Stimulated activated naive CD8-positive, alpha-beta T cell treated with anti-CD3 and anti-CD28 coated beads, Interleukin-15, Interleukin-2, amounts not matched to agents 100 ng/mL and 50 ng/mL, for 24 hours (primary cell): Measurements from ENCODE around the gene ZC3H18.

Experiments
- H3K27ac Mint-ChIP-seq: one replicate; pipeline ENCODE4 v1.8.0; 2021; ENCODE audit warnings: mild to moderate bottlenecking, mixed read lengths
- H3K27me3 Mint-ChIP-seq: one replicate; pipeline ENCODE4 v1.8.0; 2021; ENCODE audit warnings: mixed read lengths
- H3K36me3 Mint-ChIP-seq: one replicate; pipeline ENCODE4 v1.8.0; 2021; ENCODE audit warnings: low read depth, mixed read lengths
- H3K4me1 Mint-ChIP-seq: one replicate; pipeline ENCODE4 v1.8.0; 2021; ENCODE audit warnings: low read depth, mixed read lengths
- H3K4me3 Mint-ChIP-seq: one replicate; pipeline ENCODE4 v1.8.0; 2021; ENCODE audit warnings: mild to moderate bottlenecking, mixed read lengths
- H3K9me3 Mint-ChIP-seq: one replicate; pipeline ENCODE4 v1.8.0; 2021; ENCODE audit warnings: mixed read lengths

ZC3H18 gene

GRCh38 chr16:88529596-88529995, 40.6 kb upstream of the ZC3H18 start:
- H3K27me3 Mint-ChIP-seq, result no peaks in the 10 kb centered on the region
- H3K9me3 Mint-ChIP-seq, result no peaks in the 10 kb centered on the region
- H3K4me1 Mint-ChIP-seq, result peaks cover 3% of the 10 kb centered on the region
- peaks cover 5% of the 10 kb centered on the region for H3K36me3 Mint-ChIP-seq
- H3K4me3 Mint-ChIP-seq, result no peak overlapping the region
- no peak overlapping the region for H3K27ac Mint-ChIP-seq

DNA sequence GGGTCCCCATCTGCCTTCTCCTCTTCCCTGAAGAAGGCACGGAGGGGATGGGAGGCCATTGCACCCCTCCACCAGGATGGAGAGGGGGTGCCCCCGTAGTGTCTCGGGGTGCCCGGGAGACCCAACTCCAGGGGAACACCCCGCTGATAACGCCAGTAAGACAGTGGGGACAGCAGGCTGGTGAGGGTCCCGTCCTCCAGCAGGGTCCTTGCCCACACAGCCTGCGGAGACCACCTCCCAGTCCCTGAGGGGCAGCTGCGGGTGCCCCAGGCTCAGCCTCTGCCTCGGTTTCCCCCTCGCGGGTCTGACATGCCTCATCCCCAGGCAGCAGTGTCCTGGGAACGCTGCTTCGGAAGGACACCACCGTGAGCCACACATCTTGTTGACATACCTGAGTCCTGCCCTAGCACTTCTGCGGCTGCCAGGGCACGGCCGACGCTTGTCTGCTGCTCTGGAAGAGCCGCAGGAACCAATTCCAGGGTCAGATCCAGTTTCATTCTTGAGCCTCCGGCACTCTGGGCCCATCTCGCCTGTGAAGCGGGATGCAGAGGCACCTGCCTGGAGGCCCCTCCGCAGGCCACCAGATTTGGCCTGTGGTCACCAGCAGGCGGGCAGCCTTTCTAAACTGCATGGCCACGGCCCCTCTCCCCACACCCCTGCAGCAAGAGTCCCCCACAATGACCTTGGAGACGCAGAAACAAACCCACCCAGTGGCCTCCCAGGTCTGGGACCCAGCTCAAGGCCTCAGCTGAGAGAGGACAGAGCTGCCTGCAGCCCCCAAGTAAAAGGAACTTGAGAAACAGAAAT, 39.9 kb upstream of the ZC3H18 start:
- H3K27ac Mint-ChIP-seq, result no peak overlapping the region
- peaks cover 3% of the 10 kb centered on the region for H3K4me1 Mint-ChIP-seq
- no peaks in the 10 kb centered on the region for H3K27me3 Mint-ChIP-seq
- no peak overlapping the region for H3K4me3 Mint-ChIP-seq
- no peaks in the 10 kb centered on the region for H3K9me3 Mint-ChIP-seq
- peaks cover 5% of the 10 kb centered on the region for H3K36me3 Mint-ChIP-seq

DNA sequence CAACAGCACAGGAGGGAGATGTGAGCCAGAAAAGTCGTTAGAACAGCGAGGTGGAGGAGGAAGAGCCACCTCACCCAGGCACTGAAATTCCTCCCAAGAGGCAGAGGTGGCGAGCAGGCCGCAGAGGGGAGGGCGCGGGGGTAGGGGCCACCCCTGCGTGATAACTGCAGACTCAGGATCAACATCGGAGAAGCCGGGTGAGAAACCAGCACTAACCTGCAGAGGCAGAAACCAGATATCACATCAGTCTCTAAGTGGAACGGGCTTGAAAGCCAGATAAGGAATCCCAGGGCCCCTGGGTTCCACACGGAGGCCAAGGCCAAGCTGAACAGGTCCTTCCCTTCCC, 39.4 kb upstream of the ZC3H18 start:
- H3K27me3 Mint-ChIP-seq, result no peaks in the 10 kb centered on the region
- no peak overlapping the region for H3K4me3 Mint-ChIP-seq
- H3K9me3 Mint-ChIP-seq, result no peaks in the 10 kb centered on the region
- no peak overlapping the region for H3K27ac Mint-ChIP-seq
- H3K36me3 Mint-ChIP-seq, result peaks cover 5% of the 10 kb centered on the region
- H3K4me1 Mint-ChIP-seq, result peaks cover 6% of the 10 kb centered on the region

DNA sequence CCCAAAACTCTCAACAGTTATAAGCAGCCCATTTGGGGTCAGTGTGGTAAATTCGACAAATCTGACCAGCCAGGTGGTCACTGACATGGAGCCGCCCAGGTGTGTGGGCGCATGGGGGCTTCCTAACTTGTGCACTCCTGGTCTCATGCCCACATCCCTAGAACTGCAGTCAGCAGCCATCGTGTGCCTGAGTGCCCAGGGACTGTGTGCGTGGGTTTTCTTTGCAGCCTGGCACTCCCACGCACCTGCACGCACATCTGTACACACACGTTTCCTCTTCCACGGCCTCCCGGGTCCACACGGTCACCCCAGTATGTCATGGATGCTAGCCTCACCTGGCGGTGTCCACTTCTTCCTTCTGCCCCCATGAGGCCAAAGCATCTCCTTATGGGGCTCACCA, 38.9 kb upstream of the ZC3H18 start:
- Mint-ChIP-seq H3K27ac (no peak overlapping the region), H3K4me1 (peaks cover 9% of the 10 kb centered on the region), H3K27me3 (no peaks in the 10 kb centered on the region), H3K9me3 (no peaks in the 10 kb centered on the region), H3K4me3 (no peak overlapping the region), H3K36me3 (peaks cover 5% of the 10 kb centered on the region)

DNA sequence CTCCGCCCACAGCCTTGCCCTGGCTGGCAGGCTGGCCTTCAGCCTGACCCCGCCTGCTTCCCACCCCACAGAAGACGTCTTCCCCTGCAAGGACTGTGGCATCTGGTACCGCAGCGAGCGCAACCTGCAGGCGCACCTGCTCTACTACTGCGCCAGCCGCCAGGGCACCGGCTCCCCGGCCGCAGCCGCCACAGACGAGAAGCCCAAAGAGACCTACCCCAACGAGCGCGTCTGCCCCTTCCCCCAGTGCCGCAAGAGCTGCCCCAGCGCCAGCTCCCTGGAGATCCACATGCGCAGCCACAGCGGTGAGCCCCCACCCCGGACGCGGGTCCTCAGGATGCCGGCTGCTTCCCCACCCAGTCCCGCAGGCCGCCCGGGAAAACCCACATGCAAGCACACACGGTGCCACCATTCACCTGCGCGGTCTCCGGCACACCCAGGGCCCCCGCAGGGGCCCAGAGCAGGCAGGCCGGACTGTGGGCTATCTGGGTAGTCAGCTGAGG, 38.2 kb upstream of the ZC3H18 start:
- H3K36me3 Mint-ChIP-seq, result peaks cover 5% of the 10 kb centered on the region
- no peak overlapping the region for H3K4me3 Mint-ChIP-seq

GRCh38 chr16:88532434-88533241, 37.6 kb upstream of the ZC3H18 start:
- Mint-ChIP-seq H3K27ac (no peak overlapping the region), H3K9me3 (no peaks in the 10 kb centered on the region), H3K36me3 (peaks cover 5% of the 10 kb centered on the region), H3K27me3 (no peaks in the 10 kb centered on the region), H3K4me3 (no peak overlapping the region), H3K4me1 (peaks cover 9% of the 10 kb centered on the region)

More for the DNA sequence above, 38.2 kb upstream of the ZC3H18 start:
- no peak overlapping the region for H3K27ac Mint-ChIP-seq
- H3K9me3 Mint-ChIP-seq, result no peaks in the 10 kb centered on the region
- peaks cover 9% of the 10 kb centered on the region for H3K4me1 Mint-ChIP-seq
- no peaks in the 10 kb centered on the region for H3K27me3 Mint-ChIP-seq

DNA sequence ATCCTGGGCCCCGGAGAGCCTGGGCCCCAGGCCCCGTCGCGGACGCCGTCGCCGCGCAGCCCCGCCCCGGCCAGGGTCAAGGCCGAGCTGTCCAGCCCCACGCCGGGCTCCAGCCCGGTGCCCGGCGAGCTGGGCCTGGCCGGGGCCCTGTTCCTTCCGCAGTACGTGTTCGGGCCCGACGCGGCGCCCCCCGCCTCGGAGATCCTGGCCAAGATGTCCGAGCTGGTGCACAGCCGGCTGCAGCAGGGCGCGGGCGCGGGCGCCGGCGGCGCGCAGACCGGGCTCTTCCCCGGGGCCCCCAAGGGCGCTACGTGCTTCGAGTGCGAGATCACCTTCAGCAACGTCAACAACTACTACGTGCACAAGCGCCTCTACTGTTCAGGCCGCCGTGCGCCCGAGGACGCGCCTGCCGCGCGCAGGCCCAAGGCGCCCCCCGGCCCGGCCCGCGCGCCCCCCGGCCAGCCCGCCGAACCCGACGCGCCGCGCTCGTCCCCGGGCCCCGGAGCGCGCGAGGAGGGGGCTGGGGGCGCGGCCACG, 36.8 kb upstream of the ZC3H18 start:
- Mint-ChIP-seq H3K9me3 (no peaks in the 10 kb centered on the region), H3K4me3 (no peak overlapping the region), H3K27ac (no peak overlapping the region), H3K27me3 (no peaks in the 10 kb centered on the region), H3K4me1 (peaks cover 9% of the 10 kb centered on the region), H3K36me3 (peaks cover 5% of the 10 kb centered on the region)

DNA sequence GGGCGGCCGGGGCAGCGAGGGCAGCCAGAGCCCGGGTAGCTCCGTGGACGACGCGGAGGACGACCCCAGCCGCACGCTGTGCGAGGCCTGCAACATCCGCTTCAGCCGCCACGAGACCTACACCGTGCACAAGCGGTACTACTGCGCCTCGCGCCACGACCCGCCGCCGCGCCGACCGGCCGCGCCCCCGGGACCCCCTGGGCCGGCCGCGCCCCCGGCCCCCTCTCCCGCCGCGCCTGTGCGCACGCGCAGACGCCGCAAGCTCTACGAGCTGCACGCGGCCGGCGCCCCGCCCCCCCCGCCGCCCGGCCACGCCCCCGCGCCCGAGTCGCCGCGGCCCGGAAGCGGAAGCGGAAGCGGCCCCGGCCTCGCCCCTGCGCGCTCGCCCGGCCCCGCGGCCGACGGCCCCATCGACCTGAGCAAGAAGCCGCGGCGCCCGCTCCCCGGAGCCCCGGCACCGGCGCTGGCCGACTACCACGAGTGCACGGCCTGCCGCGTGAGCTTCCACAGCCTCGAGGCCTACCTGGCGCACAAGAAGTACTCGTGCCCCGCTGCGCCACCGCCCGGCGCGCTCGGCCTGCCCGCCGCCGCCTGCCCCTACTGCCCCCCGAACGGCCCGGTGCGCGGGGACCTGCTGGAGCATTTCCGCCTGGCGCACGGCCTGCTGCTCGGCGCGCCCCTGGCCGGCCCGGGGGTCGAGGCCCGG, 36.1 kb upstream of the ZC3H18 start:
- no peak overlapping the region for H3K27ac Mint-ChIP-seq
- H3K36me3 Mint-ChIP-seq, result peaks cover 2% of the 10 kb centered on the region
- H3K27me3 Mint-ChIP-seq, result no peaks in the 10 kb centered on the region
- no peak overlapping the region for H3K4me3 Mint-ChIP-seq
- H3K9me3 Mint-ChIP-seq, result no peaks in the 10 kb centered on the region
- peaks cover 9% of the 10 kb centered on the region for H3K4me1 Mint-ChIP-seq

DNA sequence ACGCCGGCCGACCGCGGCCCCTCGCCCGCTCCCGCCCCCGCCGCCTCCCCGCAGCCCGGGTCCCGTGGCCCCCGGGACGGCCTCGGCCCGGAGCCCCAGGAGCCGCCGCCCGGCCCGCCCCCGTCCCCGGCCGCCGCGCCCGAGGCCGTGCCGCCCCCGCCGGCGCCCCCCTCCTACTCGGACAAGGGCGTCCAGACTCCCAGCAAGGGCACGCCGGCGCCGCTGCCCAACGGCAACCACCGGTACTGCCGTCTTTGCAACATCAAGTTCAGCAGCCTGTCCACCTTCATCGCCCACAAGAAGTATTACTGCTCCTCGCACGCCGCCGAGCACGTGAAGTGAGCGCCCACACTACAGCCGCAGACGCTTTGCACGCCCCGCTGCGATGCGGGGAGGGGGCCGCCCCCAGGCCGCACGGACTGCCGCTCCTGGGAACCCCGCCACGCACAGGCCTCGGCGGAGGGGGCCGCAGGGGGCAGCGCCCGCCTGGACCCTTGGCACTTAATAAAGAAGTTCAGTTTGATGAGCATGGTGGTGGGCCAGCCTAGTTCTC, 35.5 kb upstream of the ZC3H18 start:
- Mint-ChIP-seq H3K27me3 (no peaks in the 10 kb centered on the region), H3K27ac (peak overlapping the region; percentile 78), H3K9me3 (no peaks in the 10 kb centered on the region), H3K4me1 (peaks cover 9% of the 10 kb centered on the region), H3K36me3 (no peaks in the 10 kb centered on the region), H3K4me3 (peak overlapping the region; percentile 73)

DNA sequence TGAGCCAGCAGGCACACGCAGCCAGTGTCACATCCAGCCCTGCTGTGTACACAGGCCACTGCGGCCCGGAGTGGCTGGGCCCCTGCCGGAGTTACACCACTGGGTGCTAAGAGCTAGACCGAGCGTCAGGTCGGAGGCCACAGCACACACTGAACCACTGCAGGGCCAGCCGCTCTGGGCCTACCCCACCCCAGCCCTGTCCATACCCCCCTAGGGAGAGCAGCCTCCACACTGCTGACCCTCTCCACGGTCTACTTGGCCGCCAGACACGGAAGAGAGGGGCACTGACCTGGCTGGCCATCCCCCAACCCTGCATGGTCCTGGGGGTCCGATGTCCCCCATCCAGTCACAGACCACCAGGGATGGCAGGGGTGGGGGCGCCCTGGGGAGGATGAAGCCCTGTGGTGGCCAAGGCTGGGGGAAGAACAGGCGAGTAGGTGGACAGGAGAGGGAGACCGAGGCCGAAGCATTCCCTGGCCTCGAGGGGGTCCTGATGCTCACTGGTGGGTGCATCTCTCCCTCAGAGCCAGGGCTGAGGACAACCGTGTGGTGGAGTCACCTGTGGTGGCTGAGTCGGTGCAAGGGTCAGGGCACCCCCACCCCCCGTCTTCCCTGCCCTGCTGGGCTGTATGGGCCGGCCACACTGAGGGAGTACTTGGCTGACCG, 34.9 kb upstream of the ZC3H18 start:
- Mint-ChIP-seq H3K27me3 (no peaks in the 10 kb centered on the region), H3K4me3 (peak overlapping the region; percentile 73)

GRCh38 chr16:88535857-88536222, 34.4 kb upstream of the ZC3H18 start:
- peaks cover 9% of the 10 kb centered on the region for H3K4me1 Mint-ChIP-seq
- H3K4me3 Mint-ChIP-seq, result peak overlapping the region; percentile 73

More for the DNA sequence above, 34.9 kb upstream of the ZC3H18 start:
- Mint-ChIP-seq H3K36me3 (no peaks in the 10 kb centered on the region), H3K9me3 (no peaks in the 10 kb centered on the region), H3K27ac (peak overlapping the region; percentile 61), H3K4me1 (peaks cover 9% of the 10 kb centered on the region)

DNA sequence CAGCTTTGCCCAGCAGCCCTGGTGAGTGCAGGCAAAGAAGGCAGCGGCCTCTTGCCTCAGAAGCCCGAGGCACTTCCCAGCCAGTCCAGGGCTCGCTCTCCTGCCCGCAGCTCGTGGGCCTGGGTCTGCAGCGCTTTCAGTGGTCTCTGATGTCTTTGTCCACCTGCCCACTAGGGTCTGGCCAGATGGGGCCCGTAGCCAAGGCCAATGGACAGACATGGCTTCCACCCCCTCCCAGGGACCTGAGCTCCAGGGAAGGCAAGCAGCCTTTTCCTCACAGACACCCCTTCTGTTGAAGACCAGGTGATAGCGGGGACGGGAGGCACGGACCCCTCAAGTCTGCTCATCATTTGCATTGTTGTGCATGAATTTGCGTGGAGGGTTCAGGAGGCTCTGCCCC, 33.7 kb upstream of the ZC3H18 start:
- Mint-ChIP-seq H3K27me3 (no peaks in the 10 kb centered on the region), H3K27ac (no peak overlapping the region), H3K9me3 (no peaks in the 10 kb centered on the region), H3K4me3 (no peak overlapping the region), H3K36me3 (no peaks in the 10 kb centered on the region), H3K4me1 (peaks cover 9% of the 10 kb centered on the region)

More at GRCh38 chr16:88535857-88536222, 34.4 kb upstream of the ZC3H18 start:
- no peaks in the 10 kb centered on the region for H3K27me3 Mint-ChIP-seq
- no peaks in the 10 kb centered on the region for H3K9me3 Mint-ChIP-seq
- peak overlapping the region; percentile 65 for H3K27ac Mint-ChIP-seq
- no peaks in the 10 kb centered on the region for H3K36me3 Mint-ChIP-seq

DNA sequence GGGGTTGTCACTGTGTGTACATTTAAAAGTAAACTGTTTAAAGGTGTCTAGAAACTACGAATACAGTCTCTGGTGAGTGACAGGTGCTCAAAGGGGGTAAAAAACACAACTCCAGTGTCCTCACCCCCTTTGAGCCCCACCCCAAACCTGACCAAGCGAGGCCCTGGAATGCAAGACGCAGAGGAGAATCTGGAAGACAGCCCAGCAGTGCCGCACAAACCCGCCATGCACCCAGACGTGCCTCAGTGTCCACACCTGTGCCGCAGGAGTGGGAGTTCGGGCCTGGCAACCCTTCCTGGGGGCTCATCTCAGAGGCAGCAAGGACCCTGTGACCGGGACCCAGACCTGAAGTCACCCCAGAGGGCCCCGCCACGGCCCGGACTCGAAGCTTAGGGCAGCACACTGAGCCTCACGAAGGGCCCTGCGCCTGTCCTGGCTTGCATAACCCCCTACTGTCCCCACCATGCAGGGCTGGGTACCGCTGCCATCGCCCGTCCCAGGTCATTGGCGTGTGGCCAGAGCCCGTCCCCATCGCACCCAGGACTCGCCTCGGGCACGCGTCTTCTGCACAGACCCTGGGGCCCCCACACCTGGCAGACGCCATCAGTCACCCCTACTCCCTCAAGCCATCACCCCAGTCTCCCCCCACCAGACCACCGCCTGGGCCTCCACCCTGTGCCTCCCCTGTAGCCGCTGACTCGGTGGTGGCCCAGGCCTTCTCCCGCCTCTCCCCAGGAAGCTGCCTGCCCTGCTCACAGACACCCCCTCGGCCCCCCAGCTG, 33.0 kb upstream of the ZC3H18 start:
- Mint-ChIP-seq H3K9me3 (no peaks in the 10 kb centered on the region), H3K27me3 (no peaks in the 10 kb centered on the region), H3K36me3 (no peaks in the 10 kb centered on the region), H3K4me3 (no peak overlapping the region), H3K27ac (no peak overlapping the region), H3K4me1 (peaks cover 9% of the 10 kb centered on the region)
